ENCODE results near the gene DDX54. TPM values are rescaled to one million over a fixed set of nuclear protein-coding genes. Genes with fewer than 3 reads are reported as not detected.

The DDX54 gene
- total RNA-seq, 1 donor from 2014 or later, result 53.5 TPM

GRCh38 chr12:113180333-113180732 is 4.9 kb downstream of the DDX54 start:
- Mint-ChIP-seq H3K9me3 (ENCODE audit: unreplicated experiment) (peaks cover 6% of the 10 kb centered on the region), H3K4me3 (ENCODE audit: unreplicated experiment) (no peak overlapping the region), H3K36me3 (ENCODE audit: low read depth, unreplicated experiment) (peaks cover 26% of the 10 kb centered on the region), H3K27me3 (ENCODE audit: low read depth, unreplicated experiment) (no peaks in the 10 kb centered on the region), H3K27ac (ENCODE audit: unreplicated experiment) (no peak overlapping the region), H3K4me1 (ENCODE audit: low read depth, unreplicated experiment) (no peaks in the 10 kb centered on the region)
- Histone ChIP-seq H2AFZ (ENCODE audit: low read depth, low read length) (no peak overlapping the region), H3K27me3 (ENCODE audit: insufficient read depth, low read length) (no peaks in the 10 kb centered on the region), H3K79me2 (ENCODE audit: insufficient read depth, low read length) (peaks cover 58% of the 10 kb centered on the region), H3K9ac (ENCODE audit: low read length) (no peak overlapping the region), H3K4me1 (ENCODE audit: insufficient read depth, low read length) (no peaks in the 10 kb centered on the region), H3K9me3 (ENCODE audit: insufficient read depth, low read depth, low read length) (peaks cover 13% of the 10 kb centered on the region), H3K4me2 (ENCODE audit: low read length) (no peak overlapping the region), H3K36me3 (ENCODE audit: insufficient read depth, low read length) (peaks cover 33% of the 10 kb centered on the region), H3K27ac (ENCODE audit: low read depth, low read length) (no peak overlapping the region), H4K20me1 (ENCODE audit: insufficient read depth, low read length) (peaks cover 42% of the 10 kb centered on the region), H3K4me3 (ENCODE audit: insufficient read depth, low read depth, low read length) (no peak overlapping the region)
- TF ChIP-seq EZH2 (IDR thresholded peaks at IDR 0.05; ENCODE audit: insufficient read depth, low read length), result no peak
- no peak for DNase-seq (ENCODE audit: low read depth)
- no peak for FAIRE-seq

- Mint-ChIP-seq H3K9me3 (ENCODE audit: unreplicated experiment) (peaks cover 6% of the 10 kb centered on the region), H3K36me3 (ENCODE audit: low read depth, unreplicated experiment) (peaks cover 29% of the 10 kb centered on the region), H3K4me1 (ENCODE audit: low read depth, unreplicated experiment) (no peaks in the 10 kb centered on the region), H3K27ac (ENCODE audit: unreplicated experiment) (no peak overlapping the region), H3K27me3 (ENCODE audit: low read depth, unreplicated experiment) (no peaks in the 10 kb centered on the region), H3K4me3 (ENCODE audit: unreplicated experiment) (no peak overlapping the region)
- Histone ChIP-seq H3K9ac (ENCODE audit: low read length) (no peak overlapping the region), H3K4me1 (ENCODE audit: insufficient read depth, low read length) (no peaks in the 10 kb centered on the region), H4K20me1 (ENCODE audit: insufficient read depth, low read length) (peaks cover 51% of the 10 kb centered on the region), H3K36me3 (ENCODE audit: insufficient read depth, low read length) (peaks cover 36% of the 10 kb centered on the region), H3K79me2 (ENCODE audit: insufficient read depth, low read length) (peaks cover 45% of the 10 kb centered on the region), H3K9me3 (ENCODE audit: insufficient read depth, low read depth, low read length) (peaks cover 13% of the 10 kb centered on the region), H3K4me2 (ENCODE audit: low read length) (no peak overlapping the region), H3K4me3 (ENCODE audit: insufficient read depth, low read depth, low read length) (no peak overlapping the region), H3K27me3 (ENCODE audit: insufficient read depth, low read length) (no peaks in the 10 kb centered on the region), H2AFZ (ENCODE audit: low read depth, low read length) (no peak overlapping the region), H3K27ac (ENCODE audit: low read depth, low read length) (no peak overlapping the region)
- TF ChIP-seq CTCF (IDR thresholded peaks at IDR 0.05; ENCODE audit: insufficient read depth, low read depth, low read length) (no peak), EZH2 (IDR thresholded peaks at IDR 0.05; ENCODE audit: insufficient read depth, low read length) (no peak)
- no peak for DNase-seq (ENCODE audit: low read depth)
- no peak for FAIRE-seq
Measured at GRCh38 chr12:113179023-113179422, 6.3 kb downstream of the DDX54 start.

- Histone ChIP-seq H3K9me3 (ENCODE audit: insufficient read depth, low read depth, low read length) (peaks cover 13% of the 10 kb centered on the region), H3K4me3 (ENCODE audit: insufficient read depth, low read depth, low read length) (no peak overlapping the region), H2AFZ (ENCODE audit: low read depth, low read length) (no peak overlapping the region), H3K27ac (ENCODE audit: low read depth, low read length) (no peak overlapping the region), H3K4me1 (ENCODE audit: insufficient read depth, low read length) (no peaks in the 10 kb centered on the region), H3K9ac (ENCODE audit: low read length) (no peak overlapping the region), H3K4me2 (ENCODE audit: low read length) (no peak overlapping the region), H4K20me1 (ENCODE audit: insufficient read depth, low read length) (peaks cover 44% of the 10 kb centered on the region), H3K36me3 (ENCODE audit: insufficient read depth, low read length) (peaks cover 63% of the 10 kb centered on the region), H3K27me3 (ENCODE audit: insufficient read depth, low read length) (no peaks in the 10 kb centered on the region), H3K79me2 (ENCODE audit: insufficient read depth, low read length) (peaks cover 2% of the 10 kb centered on the region)
- Mint-ChIP-seq H3K4me1 (ENCODE audit: low read depth, unreplicated experiment) (no peaks in the 10 kb centered on the region), H3K27me3 (ENCODE audit: low read depth, unreplicated experiment) (no peaks in the 10 kb centered on the region), H3K9me3 (ENCODE audit: unreplicated experiment) (peaks cover 6% of the 10 kb centered on the region), H3K27ac (ENCODE audit: unreplicated experiment) (no peak overlapping the region), H3K36me3 (ENCODE audit: low read depth, unreplicated experiment) (peaks cover 32% of the 10 kb centered on the region), H3K4me3 (ENCODE audit: unreplicated experiment) (no peak overlapping the region)
- TF ChIP-seq EZH2 (IDR thresholded peaks at IDR 0.05; ENCODE audit: insufficient read depth, low read length) (no peak), CTCF (IDR thresholded peaks at IDR 0.05; ENCODE audit: insufficient read depth, low read depth, low read length) (peak; percentile 93)
- FAIRE-seq, result no peak
- DNase-seq (ENCODE audit: low read depth), result no peak
Measured at GRCh38 chr12:113174461-113175384, 10.6 kb downstream of the DDX54 start.

Data from astrocyte (in vitro differentiated cells and primary cell).